H9 (cell line): Measurements from ENCODE around the gene C1QBP. TPM values are rescaled to one million over a fixed set of nuclear protein-coding genes. Genes with fewer than 3 reads are reported as not detected.
A peak's percentile ranks its signal among the peaks of the same experiment; 100 is the strongest.

Experiments used
- DNase-seq: peaks from one replicate; pipeline ENCODE4 v3.0.0-alpha.2; 2017
- H2AFZ ChIP-seq: one replicate; pipeline ENCODE4 v1.6.1; 2013; ENCODE audit warnings: mild to moderate bottlenecking, low read length, control low read depth, moderate library complexity
- H2AK5ac ChIP-seq: 2 replicates; pipeline ENCODE4 v1.6.1; 2013; ENCODE audit warnings: low read length, control low read depth, mixed read lengths; ENCODE audit not compliant: insufficient read length
- H2BK120ac ChIP-seq: one replicate; pipeline ENCODE4 v1.6.1; 2013; ENCODE audit warnings: low read depth, mild to moderate bottlenecking, low read length, control low read depth, inconsistent platforms; ENCODE audit not compliant: poor library complexity, severe bottlenecking
- H2BK12ac ChIP-seq: 2 replicates; pipeline ENCODE4 v1.6.1; 2013; ENCODE audit warnings: low read length, control low read depth, mixed read lengths, low read depth; ENCODE audit not compliant: insufficient read length
- H2BK15ac ChIP-seq: 2 replicates; pipeline ENCODE4 v1.6.1; 2013; ENCODE audit warnings: low read depth, low read length, control low read depth
- H2BK20ac ChIP-seq: one replicate; pipeline ENCODE4 v1.6.1; 2013; ENCODE audit warnings: low read depth, mild to moderate bottlenecking, low read length, control low read depth, inconsistent platforms; ENCODE audit not compliant: poor library complexity, severe bottlenecking
- H2BK5ac ChIP-seq: 2 replicates; pipeline ENCODE4 v1.6.1; 2013; ENCODE audit warnings: low read length, control low read depth, mixed read lengths; ENCODE audit not compliant: insufficient read length
- H3K14ac ChIP-seq: 2 replicates; pipeline ENCODE4 v1.6.1; 2013; ENCODE audit warnings: low read length, control low read depth; ENCODE audit not compliant: insufficient read depth
- H3K18ac ChIP-seq: 2 replicates; pipeline ENCODE4 v1.6.1; 2013; ENCODE audit warnings: low read depth, mild to moderate bottlenecking, mixed read lengths, low read length, control low read depth; ENCODE audit not compliant: insufficient read length
- H3K23ac ChIP-seq: 2 replicates; pipeline ENCODE4 v1.6.1; 2013; ENCODE audit warnings: low read length, control low read depth, mixed read lengths, low read depth; ENCODE audit not compliant: insufficient read length
- H3K23me2 ChIP-seq: 2 replicates; pipeline ENCODE4 v1.6.1; 2013; ENCODE audit warnings: low read depth, mild to moderate bottlenecking, mixed read lengths, low read length, control low read depth; ENCODE audit not compliant: insufficient read length, poor library complexity, severe bottlenecking
- H3K27ac ChIP-seq: 2 replicates; pipeline ENCODE4 v1.5.1; 2013; ENCODE audit warnings: low read length, control low read depth, mixed read lengths, low read depth; ENCODE audit not compliant: insufficient read length
- H3K27me3 ChIP-seq: 2 replicates; pipeline ENCODE4 v1.6.1; 2013; ENCODE audit warnings: low read length, control low read depth, inconsistent platforms; ENCODE audit not compliant: insufficient read depth
- H3K4ac ChIP-seq: 2 replicates; pipeline ENCODE4 v1.6.1; 2013; ENCODE audit warnings: low read depth, mild to moderate bottlenecking, control low read depth, inconsistent platforms, low read length, moderate library complexity
- H3K4me1 ChIP-seq: 2 replicates; pipeline ENCODE4 v1.6.1; 2013; ENCODE audit warnings: low read length, control low read depth, inconsistent platforms; ENCODE audit not compliant: insufficient read depth
- H3K4me2 ChIP-seq: 2 replicates; pipeline ENCODE4 v1.6.1; 2013; ENCODE audit warnings: low read length, control low read depth, mixed read lengths; ENCODE audit not compliant: insufficient read length, insufficient read depth
- H3K56ac ChIP-seq: 2 replicates; pipeline ENCODE4 v1.6.1; 2013; ENCODE audit warnings: low read depth, mild to moderate bottlenecking, mixed read lengths, low read length, control low read depth; ENCODE audit not compliant: insufficient read length
- H3K79me1 ChIP-seq: 2 replicates; pipeline ENCODE4 v1.6.1; 2013; ENCODE audit warnings: low read depth, mild to moderate bottlenecking, moderate library complexity, low read length, control low read depth, inconsistent platforms; ENCODE audit not compliant: insufficient read depth, poor library complexity, severe bottlenecking
- H3K79me2 ChIP-seq: 2 replicates; pipeline ENCODE4 v1.6.1; 2013; ENCODE audit warnings: low read length, control low read depth, inconsistent platforms; ENCODE audit not compliant: insufficient read depth
- H3K9ac ChIP-seq: 2 replicates; pipeline ENCODE4 v1.6.1; 2013; ENCODE audit warnings: low read length, control low read depth, mixed read lengths; ENCODE audit not compliant: insufficient read length; ENCODE audit errors: extremely low read depth
- H3K9me3 ChIP-seq: one replicate; pipeline ENCODE4 v1.6.1; 2013; ENCODE audit warnings: low read depth, low read length, inconsistent platforms; ENCODE audit not compliant: control insufficient read depth
- H3T11ph ChIP-seq: one replicate; pipeline ENCODE4 v1.6.1; 2013; ENCODE audit warnings: mild to moderate bottlenecking, low read length, control low read depth, inconsistent platforms
- H4K20me1 ChIP-seq: one replicate; pipeline ENCODE4 v1.6.1; 2013; ENCODE audit not compliant: control insufficient read depth, insufficient read length, insufficient read depth
- H4K5ac ChIP-seq: 2 replicates; pipeline ENCODE4 v1.6.1; 2013; ENCODE audit warnings: low read depth, mild to moderate bottlenecking, mixed read lengths, low read length, control low read depth; ENCODE audit not compliant: insufficient read length
- H4K8ac ChIP-seq: replicated peaks from 2 replicates; pipeline ENCODE4 v1.6.1; 2013; ENCODE audit warnings: low read length, control low read depth, mixed read lengths, low read depth; ENCODE audit not compliant: insufficient read length
- H4K91ac ChIP-seq: 2 replicates; pipeline ENCODE4 v1.6.1; 2013; ENCODE audit warnings: low read depth, mild to moderate bottlenecking, moderate library complexity, mixed read lengths, low read length, control low read depth; ENCODE audit not compliant: insufficient read length
- H3K27ac Mint-ChIP-seq, 3 experiments: 2 replicates in 2 of 3; 3 replicates in 1 of 3; pipeline ENCODE4 v1.8.0; 2020 to 2021; ENCODE audit warnings: mixed read lengths in 3 of 3, mild to moderate bottlenecking in 1 of 3, moderate library complexity in 1 of 3
- H3K27me3 Mint-ChIP-seq: 2 replicates; pipeline ENCODE4 v1.8.0; 2021; ENCODE audit warnings: low read depth, mild to moderate bottlenecking, moderate library complexity, mixed read lengths
- H3K36me3 Mint-ChIP-seq, 3 experiments: 2 replicates in 2 of 3; 3 replicates in 1 of 3; pipeline ENCODE4 v1.8.0; 2020 to 2021; ENCODE audit warnings: low read depth in 3 of 3, mixed read lengths in 3 of 3; ENCODE audit not compliant: insufficient read depth in 1 of 3
- H3K4me1 Mint-ChIP-seq, 2 experiments: 2 replicates each; pipeline ENCODE4 v1.8.0; 2020; ENCODE audit warnings: mixed read lengths in 2 of 2
- H3K4me3 Mint-ChIP-seq, 2 experiments: 2 replicates in 1 of 2; 3 replicates in 1 of 2; pipeline ENCODE4 v1.8.0; 2020 to 2021; ENCODE audit warnings: mild to moderate bottlenecking in 2 of 2, mixed read lengths in 2 of 2, moderate library complexity in 1 of 2
- H3K9me3 Mint-ChIP-seq, 2 experiments: 2 replicates in 1 of 2; 3 replicates in 1 of 2; pipeline ENCODE4 v1.8.0; 2020; ENCODE audit warnings: mild to moderate bottlenecking in 2 of 2, mixed read lengths in 2 of 2, moderate library complexity in 1 of 2
- WGBS: extraction: QIAGEN DNeasy Blood & Tissue Kit; methylation state at CpG from one replicate; pipeline ENCODE4 v1.1.7; 2013; ENCODE audit warnings: missing lambda C conversion rate, low lambda C conversion rate, mixed read lengths; ENCODE audit not compliant: insufficient read length; ENCODE audit errors: extremely low coverage; 5-methylcytosine and 5-hydroxymethylcytosine counted together
- total RNA-seq: library from RNA; stranded (reverse); gene quantifications from 2 replicates; pipeline ENCODE4 v1.2.1, GENCODE V29; 2021
- TF ChIP-seq, protein P1 (sequence below): fragments of 200-600 bp; sonication (generic); conservative IDR thresholded peaks from 3 replicates; pipeline ENCODE4 v1.8.0; 2021; ENCODE audit warnings: antibody characterized with exemption, mild to moderate bottlenecking

The C1QBP gene
- total RNA-seq, 1 experiment from 2014 or later = 390 TPM

DNA sequence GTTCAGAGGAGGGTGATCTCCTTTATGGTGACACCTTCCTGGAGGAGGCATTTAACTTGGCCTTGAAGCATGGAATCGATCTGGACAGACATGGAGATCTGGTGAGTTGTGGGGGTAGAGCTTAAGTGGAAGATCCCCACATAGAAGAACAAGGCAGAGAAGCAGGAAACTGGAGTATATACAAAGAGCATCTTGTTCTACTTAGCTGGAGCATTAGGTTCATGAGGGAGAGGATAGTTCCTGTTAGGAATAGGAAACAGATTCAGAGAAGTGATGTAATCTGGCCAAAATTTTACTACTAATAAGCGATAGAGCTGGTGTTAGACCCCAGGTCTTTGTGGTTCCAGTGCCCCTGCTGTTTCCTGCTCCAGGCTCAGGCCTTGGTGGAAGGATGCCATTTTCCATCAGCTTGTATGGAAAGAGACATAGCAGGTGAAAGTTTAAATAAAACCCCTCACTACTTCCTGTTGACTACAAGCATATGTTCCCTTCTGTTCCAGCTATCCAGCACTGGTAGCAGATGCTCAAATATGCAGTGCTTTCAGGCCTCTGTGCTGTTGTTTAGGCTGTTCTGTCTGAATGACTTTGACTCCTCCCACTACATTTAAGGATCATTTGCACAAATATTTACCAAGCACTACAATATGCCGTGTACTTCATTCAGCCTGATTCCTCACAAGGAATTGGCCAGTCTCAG lies 9.6 kb downstream of the C1QBP start:
- H2BK15ac ChIP-seq = no peak overlapping the region
- no peak overlapping the region for H3T11ph ChIP-seq
- no peak overlapping the region for H3K18ac ChIP-seq
- no peak overlapping the region for H2BK120ac ChIP-seq
- Mint-ChIP-seq H3K27me3 (no peaks in the 10 kb centered on the region), H3K4me1 (no peaks in the 10 kb centered on the region; a peak in 1 of 4 replicates), H3K9me3 (no peaks in the 10 kb centered on the region), H3K36me3 (peaks cover 65 to 95% (median 80%) of the 10 kb centered on the region in 3 experiments; a peak in 6 of 7 replicates), H3K4me3 (no peak overlapping the region), H3K27ac (peak overlapping the region in 1 of 3 experiments; percentile 4; a peak in 1 of 7 replicates)
- no peaks in the 10 kb centered on the region for H3K9me3 ChIP-seq
- H3K23me2 ChIP-seq = no peaks in the 10 kb centered on the region
- H3K79me2 ChIP-seq = no peaks in the 10 kb centered on the region
- no peak overlapping the region for H2AK5ac ChIP-seq
- H2BK12ac ChIP-seq = no peak overlapping the region
- no peak overlapping the region for H3K4me2 ChIP-seq
- H2AFZ ChIP-seq = no peak overlapping the region
- no peak overlapping the region for H4K91ac ChIP-seq
- no peaks in the 10 kb centered on the region for H3K27me3 ChIP-seq
- H3K27ac ChIP-seq = no peak overlapping the region
- H3K79me1 ChIP-seq = no peaks in the 10 kb centered on the region
- H4K8ac ChIP-seq = no peak overlapping the region
- H3K9ac ChIP-seq = no peak overlapping the region
- no peak for DNase-seq
- no peak overlapping the region for H3K4ac ChIP-seq
- no peaks in the 10 kb centered on the region for H4K20me1 ChIP-seq
- H2BK20ac ChIP-seq = no peak overlapping the region
- H3K4me1 ChIP-seq = no peaks in the 10 kb centered on the region
- no peak overlapping the region for H2BK5ac ChIP-seq
- no CpG with 5 or more reads among the region's 3 CpGs for WGBS
- no peak overlapping the region for H3K23ac ChIP-seq
- H3K14ac ChIP-seq = no peak overlapping the region
- no peak overlapping the region for H4K5ac ChIP-seq
- no peak overlapping the region for H3K56ac ChIP-seq
- TF ChIP-seq, protein P1, sequence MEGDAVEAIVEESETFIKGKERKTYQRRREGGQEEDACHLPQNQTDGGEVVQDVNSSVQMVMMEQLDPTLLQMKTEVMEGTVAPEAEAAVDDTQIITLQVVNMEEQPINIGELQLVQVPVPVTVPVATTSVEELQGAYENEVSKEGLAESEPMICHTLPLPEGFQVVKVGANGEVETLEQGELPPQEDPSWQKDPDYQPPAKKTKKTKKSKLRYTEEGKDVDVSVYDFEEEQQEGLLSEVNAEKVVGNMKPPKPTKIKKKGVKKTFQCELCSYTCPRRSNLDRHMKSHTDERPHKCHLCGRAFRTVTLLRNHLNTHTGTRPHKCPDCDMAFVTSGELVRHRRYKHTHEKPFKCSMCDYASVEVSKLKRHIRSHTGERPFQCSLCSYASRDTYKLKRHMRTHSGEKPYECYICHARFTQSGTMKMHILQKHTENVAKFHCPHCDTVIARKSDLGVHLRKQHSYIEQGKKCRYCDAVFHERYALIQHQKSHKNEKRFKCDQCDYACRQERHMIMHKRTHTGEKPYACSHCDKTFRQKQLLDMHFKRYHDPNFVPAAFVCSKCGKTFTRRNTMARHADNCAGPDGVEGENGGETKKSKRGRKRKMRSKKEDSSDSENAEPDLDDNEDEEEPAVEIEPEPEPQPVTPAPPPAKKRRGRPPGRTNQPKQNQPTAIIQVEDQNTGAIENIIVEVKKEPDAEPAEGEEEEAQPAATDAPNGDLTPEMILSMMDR = no peak
